ENCODE measurements around the gene KLF6. TPM values are rescaled to one million over a fixed set of nuclear protein-coding genes. Genes with fewer than 3 reads are reported as not detected.

Gene KLF6
- total and polyA plus RNA-seq, 2 donors (not counting 1 experiment from before 2014, with no cell fraction given), result 96.1 to 105 TPM

DNA sequence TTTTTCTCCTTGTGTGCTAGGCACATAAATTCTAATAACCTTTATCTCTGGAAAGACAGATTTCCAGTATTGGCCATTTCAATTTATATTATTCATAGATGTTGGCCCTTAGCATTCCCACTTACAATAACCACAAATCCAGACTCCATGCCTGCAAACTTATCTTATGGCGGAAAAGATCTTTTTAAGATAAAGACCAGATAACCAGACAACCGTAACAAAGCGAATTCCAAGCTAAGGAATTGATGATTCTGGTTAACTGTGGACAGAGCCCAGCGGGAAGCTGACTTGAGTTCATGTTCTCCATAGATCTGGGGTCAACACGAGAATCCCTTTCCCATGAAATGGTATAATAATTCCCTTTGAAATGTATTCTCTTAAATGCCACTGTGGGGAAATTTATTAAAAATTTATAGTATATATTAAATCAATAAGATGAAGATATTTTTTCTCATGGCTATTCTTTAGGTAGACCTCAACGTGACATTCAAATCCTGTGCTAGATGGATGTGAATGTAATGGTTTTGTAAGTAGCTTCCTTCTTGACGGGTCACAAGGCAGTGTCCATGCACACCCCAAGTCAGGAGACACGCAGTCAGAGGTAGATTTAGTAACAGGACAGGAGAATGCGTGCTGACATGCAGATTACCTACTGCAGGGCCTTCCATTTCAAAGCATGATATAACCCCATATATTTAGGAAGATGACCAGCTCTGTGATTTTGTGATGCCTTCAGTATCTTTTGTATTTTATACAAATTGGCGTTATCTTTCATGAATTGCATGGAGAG is 37.7 kb upstream of the KLF6 start:
- Histone ChIP-seq H3K79me2 (ENCODE audit: control insufficient read depth, insufficient read depth, low read length) (no peaks in the 10 kb centered on the region), H3K4me1 (ENCODE audit: control insufficient read depth, extremely low read depth, insufficient read depth, low read length) (no peaks in the 10 kb centered on the region), H3K27me3 (ENCODE audit: control insufficient read depth, insufficient read depth, low read length) (no peaks in the 10 kb centered on the region), H2AFZ (ENCODE audit: low read length) (no peak overlapping the region), H3K4me3 (replicated peaks in 1 of 4; ENCODE audit: control extremely low read depth in 1 of 4, insufficient read depth in 1 of 4, low read depth in 3 of 4, low read length in 4 of 4) (no peak overlapping the region), H4K20me1 (ENCODE audit: control insufficient read depth, extremely low read depth, insufficient read depth, low read length) (no peaks in the 10 kb centered on the region), H3K9me3 (ENCODE audit: control insufficient read depth, insufficient read depth, low read depth, low read length) (no peaks in the 10 kb centered on the region), H3K9ac (ENCODE audit: insufficient read depth, low read length) (no peak overlapping the region), H3K4me2 (ENCODE audit: extremely low read depth, insufficient read depth, low read length) (no peak overlapping the region), H3K27ac (ENCODE audit: insufficient read depth, low read length) (no peak overlapping the region), H3K36me3 (ENCODE audit: control insufficient read depth, insufficient read depth, low read length) (no peaks in the 10 kb centered on the region)
- no peak for DNase-seq (ENCODE audit: low read depth in 2 of 2)
- TF ChIP-seq CTCF (conservative IDR thresholded peaks at IDR 0.05 in 1 of 2, IDR thresholded peaks at IDR 0.05 in 1 of 2; ENCODE audit: low read depth in 1 of 2, low read length in 2 of 2), result no peak
- TF ChIP-seq EZH2 (IDR thresholded peaks at IDR 0.05; ENCODE audit: low read length, missing control alignments), result no peak

- H3K27me3 ChIP-seq (ENCODE audit: control insufficient read depth, insufficient read depth, low read length), result no peaks in the 10 kb centered on the region
- H3K79me2 ChIP-seq (ENCODE audit: control insufficient read depth, insufficient read depth, low read length), result no peaks in the 10 kb centered on the region
- H2AFZ ChIP-seq (ENCODE audit: low read length), result no peak overlapping the region
- H3K4me3 ChIP-seq (replicated peaks in 1 of 4; ENCODE audit: control extremely low read depth in 1 of 4, insufficient read depth in 1 of 4, low read depth in 3 of 4, low read length in 4 of 4), result no peak overlapping the region
- TF ChIP-seq EZH2 (IDR thresholded peaks at IDR 0.05; ENCODE audit: low read length, missing control alignments) (no peak), CTCF (conservative IDR thresholded peaks at IDR 0.05 in 1 of 2, IDR thresholded peaks at IDR 0.05 in 1 of 2; ENCODE audit: low read depth in 1 of 2, low read length in 2 of 2) (no peak)
- no peaks in the 10 kb centered on the region for H3K9me3 ChIP-seq (ENCODE audit: control insufficient read depth, insufficient read depth, low read depth, low read length)
- H3K36me3 ChIP-seq (ENCODE audit: control insufficient read depth, insufficient read depth, low read length), result no peaks in the 10 kb centered on the region
- H3K27ac ChIP-seq (ENCODE audit: insufficient read depth, low read length), result no peak overlapping the region
- no peak for DNase-seq (ENCODE audit: low read depth in 2 of 2)
- no peaks in the 10 kb centered on the region for H3K4me1 ChIP-seq (ENCODE audit: control insufficient read depth, extremely low read depth, insufficient read depth, low read length)
- H3K4me2 ChIP-seq (ENCODE audit: extremely low read depth, insufficient read depth, low read length), result no peak overlapping the region
- no peaks in the 10 kb centered on the region for H4K20me1 ChIP-seq (ENCODE audit: control insufficient read depth, extremely low read depth, insufficient read depth, low read length)
- no peak overlapping the region for H3K9ac ChIP-seq (ENCODE audit: insufficient read depth, low read length)
Measured at GRCh38 chr10:3820255-3820654, 35.2 kb upstream of the KLF6 start.

DNA sequence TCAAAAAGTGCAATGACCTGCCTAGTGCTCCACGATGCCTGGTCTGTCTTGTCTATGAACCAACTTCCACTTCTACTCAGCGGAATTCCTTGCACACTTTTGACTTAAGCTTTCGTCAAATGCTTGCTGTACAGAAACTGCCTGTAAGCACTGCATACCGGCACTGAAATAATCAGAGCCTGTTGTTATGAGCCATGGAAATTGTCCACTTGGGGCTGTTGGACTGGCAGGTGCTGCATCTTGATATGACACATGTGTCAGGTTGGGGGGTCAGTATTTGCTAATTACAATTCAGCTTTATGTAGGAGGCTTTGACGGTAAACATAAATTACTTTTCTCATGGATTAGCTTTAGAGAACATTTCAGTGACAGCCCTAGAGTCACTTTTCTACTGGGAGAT is 32.0 kb upstream of the KLF6 start:
- TF ChIP-seq CTCF (conservative IDR thresholded peaks at IDR 0.05 in 1 of 2, IDR thresholded peaks at IDR 0.05 in 1 of 2; ENCODE audit: low read depth in 1 of 2, low read length in 2 of 2) (no peak), EZH2 (IDR thresholded peaks at IDR 0.05; ENCODE audit: low read length, missing control alignments) (no peak)
- DNase-seq (ENCODE audit: low read depth in 2 of 2), result no peak
- Histone ChIP-seq H3K27ac (ENCODE audit: insufficient read depth, low read length) (no peak overlapping the region), H3K4me2 (ENCODE audit: extremely low read depth, insufficient read depth, low read length) (no peak overlapping the region), H3K9me3 (ENCODE audit: control insufficient read depth, insufficient read depth, low read depth, low read length) (no peaks in the 10 kb centered on the region), H4K20me1 (ENCODE audit: control insufficient read depth, extremely low read depth, insufficient read depth, low read length) (no peaks in the 10 kb centered on the region), H3K36me3 (ENCODE audit: control insufficient read depth, insufficient read depth, low read length) (no peaks in the 10 kb centered on the region), H3K27me3 (ENCODE audit: control insufficient read depth, insufficient read depth, low read length) (no peaks in the 10 kb centered on the region), H2AFZ (ENCODE audit: low read length) (no peak overlapping the region), H3K79me2 (ENCODE audit: control insufficient read depth, insufficient read depth, low read length) (no peaks in the 10 kb centered on the region), H3K9ac (ENCODE audit: insufficient read depth, low read length) (no peak overlapping the region), H3K4me1 (ENCODE audit: control insufficient read depth, extremely low read depth, insufficient read depth, low read length) (peaks cover 2% of the 10 kb centered on the region), H3K4me3 (replicated peaks in 1 of 4; ENCODE audit: control extremely low read depth in 1 of 4, insufficient read depth in 1 of 4, low read depth in 3 of 4, low read length in 4 of 4) (no peak overlapping the region)

Data from fibroblast of lung (primary cell).